ENCODE data around the gene RHOF. TPM values are rescaled to one million over a fixed set of nuclear protein-coding genes. Genes with fewer than 3 reads are reported as not detected.

The RHOF gene
- total RNA-seq, 1 experiment from 2014 or later = 19.1 TPM

DNA sequence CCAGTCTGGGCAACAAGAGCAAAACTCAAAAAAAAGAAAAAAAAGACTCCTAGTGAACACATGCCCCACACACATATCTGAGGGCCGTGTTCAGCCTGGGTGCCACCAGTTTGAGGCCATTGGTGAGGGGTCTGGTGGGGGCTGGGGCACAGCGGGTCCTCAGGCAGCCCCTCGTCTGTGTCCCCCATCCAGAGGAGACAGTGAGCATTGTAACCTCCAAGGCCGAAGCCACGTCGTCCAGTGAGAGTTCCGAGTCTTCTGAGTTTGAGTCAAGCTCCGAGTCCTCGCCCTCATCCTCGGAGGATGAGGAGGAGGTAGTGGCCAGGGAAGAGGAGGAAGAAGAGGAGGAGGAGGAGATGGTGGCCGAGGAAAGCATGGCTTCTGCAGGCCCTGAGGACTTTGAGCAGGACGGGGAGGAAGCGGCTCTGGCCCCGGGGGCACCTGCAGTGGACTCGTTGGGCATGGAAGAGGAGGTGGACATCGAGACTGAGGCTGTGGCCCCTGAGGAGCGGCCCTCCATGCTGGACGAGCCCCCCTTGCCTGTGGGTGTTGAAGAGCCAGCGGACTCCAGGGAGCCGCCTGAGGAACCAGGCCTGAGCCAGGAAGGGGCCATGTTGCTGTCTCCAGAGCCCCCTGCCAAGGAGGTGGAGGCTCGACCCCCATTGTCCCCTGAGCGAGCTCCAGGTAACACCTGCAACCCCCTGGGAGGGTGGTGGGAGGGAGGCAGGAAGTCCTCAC lies 25.9 kb upstream of the RHOF start:
- DNase-seq (ENCODE audit: low read depth) = no peak

DNA sequence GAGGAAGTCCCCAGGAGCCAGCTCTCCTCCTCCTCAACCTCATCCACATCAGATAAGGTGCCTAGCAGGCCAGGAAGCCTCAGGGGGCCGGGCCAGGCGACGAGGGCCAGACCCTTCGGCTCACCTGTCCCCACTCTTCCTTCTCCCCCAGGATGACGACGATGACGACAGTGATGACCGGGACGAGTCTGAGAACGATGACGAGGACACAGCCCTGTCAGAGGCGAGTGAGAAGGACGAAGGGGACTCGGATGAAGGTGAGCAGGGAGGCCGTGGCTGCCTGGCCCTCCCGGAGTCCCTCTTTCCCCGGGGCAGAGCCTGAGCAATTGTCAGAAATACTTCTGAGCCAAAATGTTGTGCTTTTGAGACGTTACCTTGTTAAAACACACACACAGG lies 24.2 kb upstream of the RHOF start:
- DNase-seq (ENCODE audit: low read depth) = no peak

- DNase-seq (ENCODE audit: low read depth) = no peak
Measured at GRCh38 chr12:121816925-121817647, 23.6 kb upstream of the RHOF start.

- no peak for DNase-seq (ENCODE audit: low read depth)
Measured at GRCh38 chr12:121815263-121815662, 21.8 kb upstream of the RHOF start.

DNA sequence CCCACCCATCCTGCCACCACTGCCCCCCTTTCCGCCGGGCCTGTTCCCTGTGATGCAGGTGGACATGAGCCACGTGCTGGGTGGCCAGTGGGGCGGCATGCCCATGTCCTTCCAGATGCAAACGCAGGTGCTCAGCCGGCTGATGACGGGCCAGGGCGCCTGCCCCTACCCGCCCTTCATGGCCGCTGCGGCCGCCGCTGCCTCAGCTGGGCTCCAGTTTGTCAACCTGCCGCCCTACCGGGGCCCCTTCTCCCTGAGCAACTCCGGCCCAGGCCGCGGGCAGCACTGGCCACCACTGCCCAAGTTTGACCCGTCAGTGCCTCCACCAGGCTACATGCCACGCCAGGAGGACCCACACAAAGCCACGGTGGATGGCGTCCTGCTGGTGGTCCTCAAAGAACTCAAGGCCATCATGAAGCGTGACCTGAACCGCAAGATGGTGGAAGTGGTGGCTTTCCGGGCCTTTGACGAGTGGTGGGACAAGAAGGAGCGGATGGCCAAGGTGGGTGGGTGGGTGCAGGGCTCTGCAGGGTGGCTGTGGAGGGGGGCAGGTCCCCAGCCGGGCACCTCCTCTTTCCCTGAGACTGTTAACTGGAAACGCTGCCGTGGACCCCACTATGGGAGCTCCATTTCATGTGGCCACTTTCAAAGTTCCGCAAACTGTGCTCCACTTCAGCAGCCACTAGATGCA lies 21.1 kb upstream of the RHOF start:
- no peak for DNase-seq (ENCODE audit: low read depth)

DNA sequence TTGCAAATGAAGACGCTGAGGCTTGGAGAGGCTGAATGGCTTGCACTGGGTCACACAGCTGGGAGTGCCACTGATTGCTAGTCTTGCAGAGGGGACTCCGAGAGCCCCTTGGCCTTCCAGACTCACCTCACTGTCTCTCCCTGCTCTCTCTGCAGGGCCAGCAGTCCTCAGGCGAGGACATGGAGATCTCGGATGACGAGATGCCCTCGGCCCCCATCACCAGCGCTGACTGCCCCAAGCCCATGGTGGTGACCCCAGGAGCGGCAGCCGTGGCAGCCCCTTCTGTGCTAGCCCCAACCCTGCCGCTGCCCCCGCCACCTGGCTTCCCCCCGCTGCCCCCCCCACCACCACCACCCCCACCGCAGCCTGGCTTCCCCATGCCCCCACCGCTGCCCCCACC lies 20.5 kb upstream of the RHOF start:
- no peak for DNase-seq (ENCODE audit: low read depth)

GRCh38 chr12:121812921-121813896 lies 19.7 kb upstream of the RHOF start:
- no peak for DNase-seq (ENCODE audit: low read depth)

- DNase-seq (ENCODE audit: low read depth) = peak; percentile 46
Measured at GRCh38 chr12:121812320-121812871, 18.9 kb upstream of the RHOF start.

GRCh38 chr12:121811434-121812319 lies 18.2 kb upstream of the RHOF start:
- peak; percentile 74 for DNase-seq (ENCODE audit: low read depth)

- DNase-seq (ENCODE audit: low read depth) = no peak
Measured at GRCh38 chr12:121810833-121811433, 17.4 kb upstream of the RHOF start.

GRCh38 chr12:121810234-121810817 lies 16.8 kb upstream of the RHOF start:
- DNase-seq (ENCODE audit: low read depth) = no peak

GRCh38 chr12:121809712-121810116 lies 16.2 kb upstream of the RHOF start:
- no peak for DNase-seq (ENCODE audit: low read depth)

DNA sequence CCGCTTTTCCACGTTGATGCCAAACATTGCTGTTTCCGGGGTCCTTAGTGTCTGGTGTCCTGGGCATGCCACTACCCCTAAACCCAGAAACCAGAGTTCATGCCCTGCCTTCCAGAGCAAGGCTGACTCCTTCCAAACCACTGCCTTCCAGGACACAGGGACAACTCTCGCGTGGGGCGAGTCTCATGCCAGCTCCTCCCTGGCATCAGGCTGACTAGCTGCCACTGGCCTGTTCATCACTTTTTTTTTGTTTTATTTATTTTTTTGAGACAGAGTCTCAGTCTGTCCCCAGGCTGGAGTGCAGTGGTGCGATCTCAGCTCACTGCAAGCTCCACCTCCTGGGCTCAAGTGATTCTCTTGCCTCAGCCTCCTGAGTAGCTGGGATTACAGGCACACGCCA lies 15.1 kb upstream of the RHOF start:
- DNase-seq (ENCODE audit: low read depth) = no peak

- DNase-seq (ENCODE audit: low read depth) = no peak
Measured at GRCh38 chr12:121807642-121808347, 14.3 kb upstream of the RHOF start.

- DNase-seq (ENCODE audit: low read depth) = no peak
Measured at GRCh38 chr12:121806546-121807423, 13.3 kb upstream of the RHOF start.

DNA sequence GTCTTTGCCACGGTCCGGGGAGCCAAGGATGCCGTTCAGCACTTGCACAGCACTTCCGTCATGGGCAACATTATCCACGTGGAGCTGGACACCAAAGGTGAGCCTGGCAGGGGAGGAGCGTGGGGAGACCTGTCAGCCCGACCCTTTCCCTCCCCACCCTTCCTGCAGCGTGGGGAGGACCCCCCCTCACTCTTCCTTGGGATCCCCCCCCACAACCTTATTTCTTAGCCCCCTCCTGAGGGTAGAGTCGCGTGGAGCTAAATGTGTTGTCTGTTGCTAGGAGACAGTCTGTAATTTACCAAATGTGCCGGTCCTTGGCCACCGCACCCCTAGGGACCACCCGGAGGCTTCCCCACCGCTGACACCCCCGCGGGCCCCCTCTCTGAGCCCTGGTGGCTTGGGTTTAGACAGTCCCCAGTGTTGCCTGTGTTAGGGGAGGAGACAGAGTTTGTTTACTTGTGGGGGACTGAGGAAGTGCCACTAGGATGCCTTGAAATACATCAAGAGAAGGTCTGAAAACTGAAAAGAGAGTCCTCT lies 12.6 kb upstream of the RHOF start:
- DNase-seq (ENCODE audit: low read depth) = no peak

Data from Daoy (cell line).